ENCODE measurements around the gene ACTR8. TPM values are rescaled to one million over a fixed set of nuclear protein-coding genes. Genes with fewer than 3 reads are reported as not detected.

Gene ACTR8
- total and polyA plus RNA-seq, 5 experiments from 2014 or later, result 17.0 to 35.4 (median 26.0) TPM

DNA sequence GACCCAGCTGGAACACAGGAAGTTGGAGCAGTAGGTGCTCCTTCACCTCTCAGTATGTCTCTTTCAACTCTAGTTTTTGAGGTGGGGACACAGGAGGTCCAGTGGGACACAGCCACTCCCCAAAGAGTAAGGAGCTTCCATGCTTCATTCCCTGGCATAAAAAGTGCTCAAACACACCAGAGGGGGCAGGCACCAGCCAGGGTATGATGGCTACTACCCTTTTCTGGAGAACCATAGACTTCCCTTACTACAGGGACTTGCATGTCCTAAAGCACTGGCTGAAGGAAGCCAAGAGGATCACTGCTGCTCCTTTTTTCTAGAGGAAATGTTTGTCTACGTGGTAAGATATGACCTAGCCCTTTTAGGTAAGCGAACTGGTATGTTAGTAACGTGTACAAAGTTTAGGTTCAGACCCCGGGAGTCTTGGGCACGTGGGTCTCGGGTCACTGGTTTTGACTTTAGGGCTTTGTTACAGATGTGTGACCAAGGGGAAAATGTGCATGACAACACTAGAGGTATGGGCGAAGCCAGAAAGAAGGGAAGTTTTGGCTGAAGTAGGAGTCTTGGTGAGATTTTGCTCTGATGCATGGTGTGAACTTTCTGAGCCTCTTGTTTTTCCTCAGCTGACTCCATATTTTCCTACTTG, 23.7 kb downstream of the ACTR8 start:
- Mint-ChIP-seq H3K27ac (peak overlapping the region in 1 of 10 donors; percentile 28), H3K4me1 (peaks cover 0 to 3% (median 1%) of the 10 kb centered on the region in 4 donors), H3K27me3 (peaks cover 0 to 4% (median 0%) of the 10 kb centered on the region in 5 donors), H3K9me3 (no peaks in the 10 kb centered on the region), H3K4me3 (no peak overlapping the region), H3K36me3 (peaks cover 5 to 24% (median 6%) of the 10 kb centered on the region in 3 donors)
- ATAC-seq (no peak), DNase-seq (no peak)
- POLR2A ChIA-PET, result no interaction called here

DNA sequence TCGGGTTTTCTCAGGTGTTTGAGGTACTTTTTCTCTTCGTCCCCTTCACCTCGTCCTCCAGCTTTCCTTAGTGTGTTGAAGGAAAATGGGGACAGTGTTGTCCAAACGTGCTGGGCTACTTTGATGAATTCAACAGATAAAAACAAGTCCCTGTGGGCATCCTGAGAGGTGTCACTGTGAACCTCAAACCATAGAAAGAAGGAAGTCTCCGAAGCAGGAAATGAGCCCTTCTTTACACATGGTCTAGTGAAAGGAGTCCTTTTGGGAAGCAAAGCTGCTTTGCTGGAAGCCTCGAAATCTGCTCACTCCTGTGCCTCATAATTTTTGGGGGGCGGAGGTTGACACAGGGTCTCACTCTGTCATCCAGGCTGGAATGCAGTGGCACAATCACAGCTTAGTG, 25.0 kb downstream of the ACTR8 start:
- DNase-seq (no peak), ATAC-seq (no peak)
- Mint-ChIP-seq H3K27me3 (peaks cover 0 to 5% (median 0%) of the 10 kb centered on the region in 5 donors), H3K4me1 (peaks cover 0 to 3% (median 0%) of the 10 kb centered on the region in 4 donors), H3K4me3 (no peak overlapping the region), H3K27ac (no peak overlapping the region), H3K36me3 (peaks cover under 1 to 13% (median 6%) of the 10 kb centered on the region in 3 donors), H3K9me3 (no peaks in the 10 kb centered on the region)
- POLR2A ChIA-PET, result no interaction called here

DNA sequence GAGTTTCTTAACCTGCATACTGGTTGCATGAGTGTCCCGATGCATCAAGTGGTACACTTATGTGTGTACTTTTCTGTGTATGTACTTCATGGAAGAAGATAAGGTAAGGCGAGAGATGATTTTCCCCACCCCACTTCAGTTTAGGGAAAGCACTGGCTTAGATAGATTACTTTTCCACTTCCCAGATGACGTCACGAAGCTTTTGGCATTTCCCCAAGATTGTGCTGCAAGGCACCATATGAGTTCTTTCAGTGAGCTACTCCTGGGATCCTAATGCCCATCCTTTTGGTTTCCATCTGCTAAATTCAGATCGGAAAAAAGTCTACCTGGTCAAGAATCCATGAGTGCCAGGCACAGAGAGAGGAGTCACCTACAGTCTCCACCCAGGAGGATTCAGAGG, 31.1 kb downstream of the ACTR8 start:
- peaks cover 22 to 51% (median 27%) of the 10 kb centered on the region in 5 donors for H3K27me3 Mint-ChIP-seq
- POLR2A ChIA-PET, result no interaction called here
- no peaks in the 10 kb centered on the region for H3K36me3 Mint-ChIP-seq

DNA sequence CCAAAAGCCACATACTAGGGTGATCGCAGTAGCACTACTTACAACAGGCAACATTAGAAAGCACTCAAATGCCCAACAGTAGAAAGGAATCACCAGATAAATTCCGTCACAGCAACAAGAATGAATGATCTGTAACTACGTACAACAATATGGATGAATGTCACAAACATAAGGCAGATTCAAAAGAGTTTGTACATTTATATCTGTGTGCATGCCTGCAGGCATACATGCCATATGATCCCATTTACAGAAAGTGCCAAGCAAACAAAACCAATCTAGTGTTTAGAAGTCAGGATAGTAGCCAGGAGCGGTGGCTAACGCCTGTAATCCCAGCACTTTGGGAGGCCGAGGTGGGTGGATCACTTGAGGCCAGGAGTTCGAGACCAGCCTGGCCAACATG, 32.0 kb downstream of the ACTR8 start:
- Mint-ChIP-seq H3K9me3 (no peaks in the 10 kb centered on the region), H3K36me3 (no peaks in the 10 kb centered on the region), H3K27ac (no peak overlapping the region), H3K4me3 (no peak overlapping the region), H3K4me1 (peaks cover 0 to 10% (median 7%) of the 10 kb centered on the region in 4 donors), H3K27me3 (peaks cover 22 to 58% (median 31%) of the 10 kb centered on the region in 5 donors)
- no peak for ATAC-seq
- POLR2A ChIA-PET, result no interaction called here
- DNase-seq, result no peak

More for the DNA sequence above, 31.1 kb downstream of the ACTR8 start:
- H3K4me1 Mint-ChIP-seq, result peaks cover 0 to 7% (median 5%) of the 10 kb centered on the region in 4 donors
- H3K27ac Mint-ChIP-seq, result no peak overlapping the region
- ATAC-seq, result no peak
- no peaks in the 10 kb centered on the region for H3K9me3 Mint-ChIP-seq
- no peak overlapping the region for H3K4me3 Mint-ChIP-seq
- no peak for DNase-seq

DNA sequence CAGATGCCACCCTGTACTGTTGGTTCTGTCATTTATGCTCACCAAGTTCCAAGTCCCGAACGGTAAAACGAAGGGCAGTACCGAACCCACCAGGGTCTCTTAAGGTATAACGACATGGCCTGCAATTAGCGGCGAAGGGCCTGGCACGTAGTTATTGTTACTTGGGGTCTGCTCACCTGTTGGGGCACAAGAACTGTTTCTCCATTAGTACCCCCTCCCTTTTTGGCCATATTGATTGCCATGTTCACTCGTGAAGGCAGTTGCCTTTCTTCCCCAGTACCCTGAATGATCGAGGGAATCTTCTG, 35.1 kb downstream of the ACTR8 start:
- Mint-ChIP-seq H3K27me3 (peaks cover 32 to 85% (median 49%) of the 10 kb centered on the region in 5 donors), H3K27ac (no peak overlapping the region), H3K4me1 (peaks cover 1 to 10% (median 7%) of the 10 kb centered on the region in 4 donors), H3K4me3 (peak overlapping the region; percentile 22 to 77 (median 68)), H3K9me3 (no peaks in the 10 kb centered on the region), H3K36me3 (no peaks in the 10 kb centered on the region)
- POLR2A ChIA-PET, result no interaction called here
- DNase-seq (no peak), ATAC-seq (no peak)

DNA sequence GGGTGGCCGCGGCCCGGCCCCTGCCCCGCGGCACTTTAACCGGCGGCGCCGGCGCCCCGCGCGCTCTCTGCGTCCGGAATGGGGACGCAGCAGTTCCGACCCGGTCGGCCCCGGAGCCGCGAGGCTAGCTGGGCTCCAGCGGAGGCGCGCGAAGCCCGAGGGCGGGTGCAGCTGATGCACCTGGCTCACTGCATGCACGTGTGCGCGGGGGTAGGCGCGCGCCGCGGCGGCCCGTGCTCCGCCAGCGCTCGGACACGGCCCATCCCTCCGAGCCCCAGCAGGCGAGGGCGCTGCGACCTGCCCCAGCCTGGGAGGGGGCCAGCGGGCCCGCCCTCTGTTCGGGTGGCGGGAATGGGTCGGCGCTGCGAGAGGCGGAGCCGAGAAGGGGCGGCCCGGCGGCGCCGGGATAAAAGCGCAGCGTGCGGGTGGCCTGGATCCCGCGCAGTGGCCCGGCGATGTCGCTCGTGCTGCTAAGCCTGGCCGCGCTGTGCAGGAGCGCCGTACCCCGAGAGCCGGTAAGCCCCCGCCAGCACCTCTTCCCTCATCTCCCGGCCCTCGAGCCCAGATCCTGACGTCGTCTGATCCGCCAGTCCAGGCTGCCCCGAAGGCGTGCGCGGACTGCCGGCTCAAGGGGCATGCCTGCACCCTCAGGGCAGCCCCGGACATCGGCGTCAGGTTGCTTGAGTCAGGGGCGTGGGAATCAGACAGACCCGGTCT, 35.7 kb downstream of the ACTR8 start, which contains the start of the genes CHDH and IL17RB:
Gene CHDH (minus strand): TSS at position 286 of the 717 bp plus-strand sequence. CDS start 22,411 bp downstream, outside the sequence.
Gene IL17RB (plus strand): TSS at position 435 of the 717 bp plus-strand sequence. CDS start 21 bp downstream, at position 456.
- H3K27me3 Mint-ChIP-seq, result peaks cover 30 to 80% (median 48%) of the 10 kb centered on the region in 5 donors
- peak within 1 kb of the TSS; percentile 22 to 77 (median 70) for H3K4me3 Mint-ChIP-seq
- POLR2A ChIA-PET, result no interaction called here
- H3K36me3 Mint-ChIP-seq, result no peaks in the 10 kb centered on the region
- ATAC-seq, result peak; percentile 35 to 47
- no peak for DNase-seq
- no peak within 1 kb of the TSS for H3K27ac Mint-ChIP-seq
- H3K9me3 Mint-ChIP-seq, result no peaks in the 10 kb centered on the region
- H3K4me1 Mint-ChIP-seq, result peaks cover 1 to 10% (median 7%) of the 10 kb centered on the region in 4 donors

DNA sequence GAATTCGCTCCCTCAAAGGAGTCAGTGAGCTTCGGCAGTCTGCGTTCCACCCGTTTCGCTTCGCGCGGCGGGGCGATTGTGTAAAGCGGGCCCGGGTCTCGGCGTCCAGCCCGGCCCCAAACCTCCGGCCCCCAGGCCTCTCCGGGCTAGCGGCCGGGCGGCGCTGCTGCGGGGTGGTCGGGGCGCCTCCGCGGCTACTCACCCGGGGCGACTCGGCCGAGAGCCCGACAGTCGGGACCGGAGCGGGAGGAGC, 36.1 kb downstream of the ACTR8 start:
- DNase-seq (no peak), ATAC-seq (no peak)
- Mint-ChIP-seq H3K27me3 (peaks cover 25 to 75% (median 43%) of the 10 kb centered on the region in 5 donors), H3K9me3 (no peaks in the 10 kb centered on the region), H3K36me3 (no peaks in the 10 kb centered on the region), H3K4me3 (peak overlapping the region in 9 of 10 donors; percentile 15 to 74 (median 43)), H3K4me1 (peaks cover 1 to 10% (median 7%) of the 10 kb centered on the region in 4 donors), H3K27ac (no peak overlapping the region)
- POLR2A ChIA-PET, result no interaction called here

DNA sequence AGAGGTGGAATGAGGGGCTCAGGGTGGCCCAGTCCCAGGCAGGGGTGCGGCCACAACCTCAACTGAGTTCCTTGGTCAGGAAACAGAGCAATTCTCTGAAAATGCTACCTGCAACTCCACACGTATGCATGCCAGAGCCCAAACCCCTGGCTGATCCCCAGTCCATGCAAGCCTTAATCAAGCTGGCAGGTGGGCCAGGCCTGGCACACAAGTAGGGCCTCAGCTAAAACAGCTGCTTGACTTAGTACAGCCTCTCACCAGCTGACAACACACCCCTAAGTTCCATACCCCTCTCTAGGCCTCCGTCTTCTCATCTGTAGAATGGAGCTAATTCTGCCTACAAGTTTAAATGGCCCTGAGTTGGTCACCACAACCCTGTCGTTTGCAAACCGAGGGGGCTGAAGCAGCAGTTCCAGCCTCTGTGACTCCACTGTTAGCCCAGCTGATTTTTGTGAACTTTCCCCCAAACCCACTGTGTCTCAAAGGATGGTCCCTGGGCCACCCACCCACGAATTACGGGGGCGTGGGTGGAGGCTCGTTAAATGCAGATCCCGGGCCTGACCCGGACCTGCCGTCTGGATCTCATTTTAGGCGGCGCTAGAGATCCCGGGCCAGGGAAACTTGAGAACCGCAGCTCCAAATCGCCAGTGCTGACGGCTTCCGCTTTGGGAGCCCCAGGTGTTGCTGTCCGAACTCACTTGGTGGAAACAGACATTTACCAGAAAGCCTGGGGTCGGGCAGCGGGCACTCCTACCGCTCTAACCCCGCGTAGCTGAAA, 36.7 kb downstream of the ACTR8 start:
- Mint-ChIP-seq H3K36me3 (no peaks in the 10 kb centered on the region), H3K4me3 (peak overlapping the region; percentile 15 to 74 (median 64)), H3K9me3 (no peaks in the 10 kb centered on the region), H3K27me3 (peaks cover 25 to 73% (median 42%) of the 10 kb centered on the region in 5 donors), H3K4me1 (peaks cover 1 to 10% (median 7%) of the 10 kb centered on the region in 4 donors), H3K27ac (no peak overlapping the region)
- POLR2A ChIA-PET, result no interaction called here
- DNase-seq (no peak), ATAC-seq (no peak)

DNA sequence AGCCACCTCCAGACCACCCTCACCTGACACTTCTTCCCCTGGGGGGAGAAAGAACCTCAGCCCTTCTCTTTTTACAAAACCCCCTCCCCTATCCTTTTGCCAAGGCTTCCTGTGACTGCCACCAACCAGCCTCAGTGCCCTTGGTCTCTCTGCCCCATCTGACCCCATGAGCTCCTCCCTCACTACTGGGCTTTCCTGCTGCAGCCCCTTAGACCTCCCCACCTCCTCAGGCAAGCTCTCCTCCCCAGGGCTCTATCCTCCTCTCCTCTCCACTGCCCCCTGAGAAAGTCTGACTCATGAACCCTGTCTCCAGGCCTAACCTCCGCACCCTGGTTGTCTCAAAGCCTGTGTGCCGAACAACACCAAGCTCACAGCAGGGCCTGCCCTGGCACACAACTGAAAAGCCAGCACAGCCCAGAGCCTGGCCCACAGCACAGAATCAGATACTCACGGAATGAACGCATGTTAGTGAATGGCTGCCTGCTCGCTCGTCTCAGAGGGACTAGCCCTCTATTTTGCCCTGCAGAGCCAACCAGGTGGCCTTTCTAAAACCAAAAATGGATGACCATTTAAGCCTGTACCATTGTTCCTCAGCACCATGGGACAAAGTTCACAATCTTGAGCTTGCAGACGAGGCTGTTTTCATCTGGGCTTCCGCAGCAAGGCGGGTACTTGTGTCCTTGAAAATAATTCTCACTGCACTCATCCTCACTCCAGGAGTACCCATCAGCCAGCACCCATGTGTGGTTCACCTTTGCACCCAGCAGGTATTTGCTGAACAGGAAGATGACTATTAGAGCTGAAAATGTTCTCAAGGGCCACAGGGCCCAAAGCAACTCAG, 37.5 kb downstream of the ACTR8 start:
- DNase-seq, result no peak
- peaks cover 25 to 67% (median 38%) of the 10 kb centered on the region in 5 donors for H3K27me3 Mint-ChIP-seq

DNA sequence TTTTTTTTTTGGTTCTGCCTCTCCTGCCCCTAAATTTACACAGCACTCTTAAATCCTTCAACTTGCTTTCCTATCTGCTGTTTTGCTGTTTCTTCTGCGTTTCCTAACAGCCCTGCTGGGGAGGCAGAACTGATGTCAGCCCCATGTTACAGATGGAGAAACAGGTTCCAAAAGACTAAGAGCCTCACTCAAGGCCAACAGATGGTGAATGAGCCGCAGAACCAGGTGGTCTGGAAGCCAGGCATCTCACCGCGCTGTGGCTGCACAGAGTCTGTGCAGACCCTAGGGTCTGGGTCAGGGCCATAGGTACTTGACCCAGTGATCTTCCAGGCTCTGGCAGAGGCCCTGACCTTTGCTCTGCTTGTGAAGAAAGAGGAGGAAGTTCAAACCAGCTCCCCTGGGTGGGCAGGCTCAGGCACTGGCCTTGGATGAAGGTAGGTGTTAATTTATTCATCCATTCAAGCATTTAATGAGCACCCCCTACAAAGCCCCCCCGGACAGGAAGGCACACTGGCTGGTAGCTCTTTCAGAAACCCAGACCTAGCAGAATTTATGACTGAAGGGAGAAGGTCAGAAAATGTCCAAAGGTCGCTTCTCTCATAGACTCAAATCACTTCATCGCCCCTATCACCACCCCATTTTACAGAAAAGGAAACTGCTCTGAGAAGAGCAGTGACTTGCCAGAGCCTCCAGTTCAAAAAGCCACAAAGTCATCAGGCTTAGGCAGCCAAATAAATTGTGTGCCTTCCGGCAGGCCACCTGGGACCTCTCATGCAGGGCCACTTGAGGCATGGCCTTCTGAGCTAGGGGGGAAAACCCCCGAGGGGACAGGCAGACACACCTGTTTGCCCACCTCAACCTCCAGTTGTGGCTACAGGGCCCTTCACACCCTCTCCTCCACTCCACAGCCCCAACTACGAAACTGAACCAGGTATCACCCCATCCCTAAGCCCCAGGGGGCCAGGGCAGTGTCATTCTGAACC, 38.5 kb downstream of the ACTR8 start:
- peaks cover 21 to 67% (median 33%) of the 10 kb centered on the region in 5 donors for H3K27me3 Mint-ChIP-seq

More for the DNA sequence above, 37.5 kb downstream of the ACTR8 start:
- H3K27ac Mint-ChIP-seq, result peak overlapping the region in 1 of 10 donors; percentile 5
- no peaks in the 10 kb centered on the region for H3K9me3 Mint-ChIP-seq
- ATAC-seq, result no peak
- peak overlapping the region in 7 of 10 donors; percentile 18 to 73 (median 39) for H3K4me3 Mint-ChIP-seq
- POLR2A ChIA-PET, result no interaction called here
- peaks cover 1 to 10% (median 7%) of the 10 kb centered on the region in 4 donors for H3K4me1 Mint-ChIP-seq
- H3K36me3 Mint-ChIP-seq, result no peaks in the 10 kb centered on the region

More for the DNA sequence above, 38.5 kb downstream of the ACTR8 start:
- no peaks in the 10 kb centered on the region for H3K36me3 Mint-ChIP-seq
- POLR2A ChIA-PET, result no interaction called here
- H3K9me3 Mint-ChIP-seq, result no peaks in the 10 kb centered on the region
- peak overlapping the region in 1 of 10 donors; percentile 5 for H3K27ac Mint-ChIP-seq
- H3K4me3 Mint-ChIP-seq, result peak overlapping the region in 3 of 10 donors; percentile 1 to 38 (median 25)
- ATAC-seq (no peak), DNase-seq (no peak)
- peaks cover 1 to 10% (median 7%) of the 10 kb centered on the region in 4 donors for H3K4me1 Mint-ChIP-seq

Measured in naive thymus-derived CD8-positive, alpha-beta T cell (primary cell).